DOHH2 (cell line): ENCODE data around the gene GPR78.

Experiments used
- H3F3A ChIP-seq: fragments of 200-600 bp; sonication (generic), shearing (Covaris generic); 2 replicates; pipeline ENCODE4 v1.6.0; 2016; ENCODE audit warnings: antibody characterized with exemption, mild to moderate bottlenecking; ENCODE audit not compliant: control insufficient read depth, insufficient read depth
- H3K27ac ChIP-seq: fragments of 200-600 bp; sonication (generic); 2 replicates; pipeline ENCODE4 v1.5.1; 2014; ENCODE audit warnings: low read depth, mild to moderate bottlenecking, low read length, moderate library complexity
- H3K27me3 ChIP-seq: fragments of 200-600 bp; sonication (generic); 2 replicates; pipeline ENCODE4 v1.6.1; 2014; ENCODE audit warnings: mild to moderate bottlenecking, low read length, mixed read lengths; ENCODE audit not compliant: control insufficient read depth
- H3K36me3 ChIP-seq: fragments of 200-600 bp; sonication (generic); 2 replicates; pipeline ENCODE4 v1.6.1; 2014; ENCODE audit warnings: mild to moderate bottlenecking, low read length, moderate library complexity, mixed read lengths; ENCODE audit not compliant: control insufficient read depth
- H3K4me1 ChIP-seq: fragments of 200-600 bp; sonication (generic); 2 replicates; pipeline ENCODE4 v1.6.1; 2014; ENCODE audit warnings: mild to moderate bottlenecking, low read length, mixed read lengths; ENCODE audit not compliant: control insufficient read depth
- H3K4me2 ChIP-seq: fragments of 200-600 bp; sonication (generic); 2 replicates; pipeline ENCODE4 v1.6.0; 2014; ENCODE audit warnings: mild to moderate bottlenecking, low read length, moderate library complexity
- H3K4me3 ChIP-seq: fragments of 200-600 bp; sonication (generic); 2 replicates; pipeline ENCODE4 v1.5.1; 2014; ENCODE audit warnings: mild to moderate bottlenecking, low read length, mixed read lengths
- H3K79me2 ChIP-seq: fragments of 200-600 bp; sonication (generic); 2 replicates; pipeline ENCODE4 v1.6.1; 2014; ENCODE audit warnings: mild to moderate bottlenecking, low read length, mixed read lengths; ENCODE audit not compliant: control insufficient read depth
- H3K9me2 ChIP-seq: fragments of 200-600 bp; sonication (generic); replicated peaks from 2 replicates; pipeline ENCODE4 v1.6.1; 2014; ENCODE audit warnings: mild to moderate bottlenecking, low read length, mixed read lengths; ENCODE audit not compliant: control insufficient read depth
- H3K9me3 ChIP-seq: fragments of 200-600 bp; sonication (generic); 2 replicates; pipeline ENCODE4 v1.6.1; 2014; ENCODE audit warnings: antibody characterized with exemption, low read length, mixed read lengths; ENCODE audit not compliant: control insufficient read depth, insufficient read depth
- H4K20me1 ChIP-seq: fragments of 200-600 bp; sonication (generic); 2 replicates; pipeline ENCODE4 v1.6.0; 2014; ENCODE audit warnings: low read depth, mild to moderate bottlenecking, antibody characterized with exemption, low read length, moderate library complexity; ENCODE audit not compliant: control insufficient read depth, insufficient read depth
- EZH2phosphoT487 ChIP-seq: fragments of 200-600 bp; sonication (generic); IDR thresholded peaks from 2 replicates; pipeline ENCODE4 v1.6.1; 2017; ENCODE audit warnings: borderline replicate concordance, mild to moderate bottlenecking, antibody characterized with exemption, low read length, moderate library complexity, mixed read lengths
- TF ChIP-seq, protein P1 (sequence below): fragments of 200-600 bp; sonication (generic); IDR thresholded peaks from one replicate; pipeline ENCODE4 v1.5.1; 2014; ENCODE audit warnings: antibody characterized with exemption, mild to moderate bottlenecking, low read depth, low read length; ENCODE audit not compliant: poor library complexity, severe bottlenecking

The GPR78 gene

DNA sequence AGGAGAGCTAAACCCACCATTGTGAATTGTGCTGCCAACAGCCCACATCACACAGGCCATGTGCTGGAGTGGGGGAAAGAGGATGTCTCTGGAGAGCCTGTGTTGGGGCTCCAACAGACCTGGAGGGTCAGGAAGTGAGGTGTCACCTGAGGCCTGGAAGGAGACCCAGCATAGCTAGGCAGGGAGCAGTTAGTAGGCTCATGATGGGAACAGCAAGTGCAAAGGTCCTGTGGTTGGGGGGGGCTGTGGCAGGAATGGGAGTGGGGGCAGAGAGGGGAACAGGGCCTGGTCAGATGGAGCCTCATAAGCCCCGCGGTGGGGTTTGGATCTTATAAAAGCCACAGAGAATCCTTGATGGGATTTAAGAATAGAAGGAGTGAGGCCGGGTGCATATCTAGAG is 35.9 kb upstream of the GPR78 start:
- Histone ChIP-seq H3F3A (no peaks in the 10 kb centered on the region), H3K9me3 (no peaks in the 10 kb centered on the region), H3K4me1 (no peaks in the 10 kb centered on the region), H3K4me3 (no peak overlapping the region), H4K20me1 (no peaks in the 10 kb centered on the region), H3K9me2 (no peaks in the 10 kb centered on the region), H3K36me3 (no peaks in the 10 kb centered on the region), H3K79me2 (no peaks in the 10 kb centered on the region), H3K27me3 (no peaks in the 10 kb centered on the region), H3K27ac (no peak overlapping the region), H3K4me2 (no peak overlapping the region)
- TF ChIP-seq, protein P1, sequence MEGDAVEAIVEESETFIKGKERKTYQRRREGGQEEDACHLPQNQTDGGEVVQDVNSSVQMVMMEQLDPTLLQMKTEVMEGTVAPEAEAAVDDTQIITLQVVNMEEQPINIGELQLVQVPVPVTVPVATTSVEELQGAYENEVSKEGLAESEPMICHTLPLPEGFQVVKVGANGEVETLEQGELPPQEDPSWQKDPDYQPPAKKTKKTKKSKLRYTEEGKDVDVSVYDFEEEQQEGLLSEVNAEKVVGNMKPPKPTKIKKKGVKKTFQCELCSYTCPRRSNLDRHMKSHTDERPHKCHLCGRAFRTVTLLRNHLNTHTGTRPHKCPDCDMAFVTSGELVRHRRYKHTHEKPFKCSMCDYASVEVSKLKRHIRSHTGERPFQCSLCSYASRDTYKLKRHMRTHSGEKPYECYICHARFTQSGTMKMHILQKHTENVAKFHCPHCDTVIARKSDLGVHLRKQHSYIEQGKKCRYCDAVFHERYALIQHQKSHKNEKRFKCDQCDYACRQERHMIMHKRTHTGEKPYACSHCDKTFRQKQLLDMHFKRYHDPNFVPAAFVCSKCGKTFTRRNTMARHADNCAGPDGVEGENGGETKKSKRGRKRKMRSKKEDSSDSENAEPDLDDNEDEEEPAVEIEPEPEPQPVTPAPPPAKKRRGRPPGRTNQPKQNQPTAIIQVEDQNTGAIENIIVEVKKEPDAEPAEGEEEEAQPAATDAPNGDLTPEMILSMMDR: no peak
- no peak for TF ChIP-seq EZH2phosphoT487

DNA sequence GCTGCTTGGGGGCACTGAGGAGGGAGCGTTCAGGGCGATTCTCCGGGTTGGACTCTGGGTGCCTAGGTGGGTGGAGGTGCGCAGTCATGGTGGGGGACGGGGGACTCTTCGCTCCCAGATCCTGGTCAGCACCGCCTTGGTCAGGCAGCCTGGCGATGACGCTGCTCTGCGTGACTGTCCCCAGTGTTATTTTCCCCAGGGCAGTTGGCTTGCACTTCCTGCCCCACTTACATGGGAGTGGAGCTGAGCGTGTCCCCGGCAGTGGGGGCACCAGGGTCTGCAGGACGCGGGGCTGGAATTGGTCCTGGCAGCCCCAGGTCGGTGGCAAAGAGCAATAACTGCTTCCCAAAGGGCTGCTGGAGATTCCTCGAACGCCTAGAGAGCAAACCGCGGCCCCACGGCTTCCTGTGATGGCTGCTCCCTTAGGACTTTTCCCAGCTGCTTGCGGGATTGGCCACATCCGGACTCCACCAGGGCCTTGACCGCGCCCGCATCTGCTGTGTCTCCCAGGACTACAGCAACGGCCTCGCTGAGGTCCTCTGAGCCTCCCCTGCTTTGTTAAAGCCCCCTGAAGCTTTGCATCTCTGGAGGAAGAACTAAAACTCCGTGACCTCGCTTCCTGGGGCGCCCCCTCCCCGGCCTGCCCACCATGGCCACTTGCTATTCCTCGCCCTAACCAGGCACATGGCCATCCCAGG is 35.3 kb upstream of the GPR78 start:
- Histone ChIP-seq H3K4me2 (no peak overlapping the region), H3K4me3 (no peak overlapping the region), H3K36me3 (no peaks in the 10 kb centered on the region), H4K20me1 (no peaks in the 10 kb centered on the region), H3K27me3 (no peaks in the 10 kb centered on the region), H3K4me1 (no peaks in the 10 kb centered on the region), H3K79me2 (no peaks in the 10 kb centered on the region), H3K27ac (no peak overlapping the region), H3K9me3 (no peaks in the 10 kb centered on the region), H3F3A (no peaks in the 10 kb centered on the region), H3K9me2 (no peaks in the 10 kb centered on the region)
- TF ChIP-seq, protein P1: no peak
- TF ChIP-seq EZH2phosphoT487: no peak

DNA sequence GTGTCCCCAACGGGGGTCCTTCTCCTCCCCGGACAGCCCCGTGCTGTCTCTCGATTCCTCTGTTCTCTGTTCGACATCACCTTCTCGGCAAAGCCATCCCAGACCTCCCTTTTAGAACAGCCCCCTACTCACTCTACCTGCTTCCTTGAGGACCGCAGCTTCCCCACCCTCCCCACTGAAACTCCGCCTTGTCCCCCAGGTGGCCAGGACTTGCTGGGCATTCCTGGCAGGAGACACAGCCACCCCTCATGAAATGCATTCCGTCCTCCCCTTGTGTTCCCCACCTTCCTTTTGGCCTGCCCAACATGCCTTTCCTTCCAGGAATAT is 34.8 kb upstream of the GPR78 start:
- TF ChIP-seq, protein P1: no peak
- no peak for TF ChIP-seq EZH2phosphoT487
- Histone ChIP-seq H4K20me1 (no peaks in the 10 kb centered on the region), H3K9me2 (no peaks in the 10 kb centered on the region), H3K4me1 (no peaks in the 10 kb centered on the region), H3K79me2 (no peaks in the 10 kb centered on the region), H3F3A (no peaks in the 10 kb centered on the region), H3K4me3 (no peak overlapping the region), H3K9me3 (no peaks in the 10 kb centered on the region), H3K36me3 (no peaks in the 10 kb centered on the region), H3K27ac (no peak overlapping the region), H3K27me3 (no peaks in the 10 kb centered on the region), H3K4me2 (no peak overlapping the region)

DNA sequence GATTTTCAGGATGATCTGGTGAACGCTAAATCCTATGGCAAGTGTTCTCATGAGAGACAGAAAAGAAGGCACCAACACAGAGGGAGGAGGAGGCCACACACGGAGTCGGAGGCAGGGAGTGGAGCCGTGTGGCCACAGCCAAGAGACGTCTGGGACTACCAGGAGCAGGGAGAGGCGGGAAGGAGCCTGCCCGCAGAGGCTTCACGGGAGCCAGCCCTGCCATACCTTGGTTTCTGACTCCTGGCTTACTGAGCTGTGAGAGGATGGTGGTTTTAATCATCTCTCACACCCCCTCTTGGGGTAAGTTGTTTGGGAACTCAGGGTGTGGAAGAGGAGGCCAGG is 33.5 kb upstream of the GPR78 start:
- no peaks in the 10 kb centered on the region for H3F3A ChIP-seq
- H4K20me1 ChIP-seq: no peaks in the 10 kb centered on the region
- no peak overlapping the region for H3K27ac ChIP-seq
- no peaks in the 10 kb centered on the region for H3K27me3 ChIP-seq
- H3K9me2 ChIP-seq: no peaks in the 10 kb centered on the region
- H3K4me3 ChIP-seq: no peak overlapping the region
- no peaks in the 10 kb centered on the region for H3K4me1 ChIP-seq
- TF ChIP-seq EZH2phosphoT487: no peak
- TF ChIP-seq, protein P1: no peak
- no peaks in the 10 kb centered on the region for H3K9me3 ChIP-seq
- H3K36me3 ChIP-seq: no peaks in the 10 kb centered on the region
- no peaks in the 10 kb centered on the region for H3K79me2 ChIP-seq
- no peak overlapping the region for H3K4me2 ChIP-seq
